Measurements from ENCODE around the gene ADAM8. TPM values are rescaled to one million over a fixed set of nuclear protein-coding genes. Genes with fewer than 3 reads are reported as not detected.

The ADAM8 gene
- polyA plus RNA-seq, 1 donor from 2014 or later, result 6.4 TPM

- H3K4me2 ChIP-seq (ENCODE audit: low read length), result no peak within 1 kb of the TSS
Measured at GRCh38 chr10:133237588-133238465, 38.8 kb downstream of the ADAM8 start, which contains the start of gene VENTX. VENTX (plus strand) TSS chr10:133237855; CDS start chr10:133237915, 60 bp downstream.

More at GRCh38 chr10:133237588-133238465, 38.8 kb downstream of the ADAM8 start, which contains the start of gene VENTX:
- H3K27me3 ChIP-seq (ENCODE audit: insufficient read depth, low read depth, low read length), result peaks cover 63% of the 10 kb centered on the region
- no peak within 1 kb of the TSS for H3K9ac ChIP-seq (ENCODE audit: low read length)
- TF ChIP-seq REST (IDR thresholded peaks at IDR 0.05; ENCODE audit: borderline replicate concordance) (no peak), MXI1 (conservative IDR thresholded peaks at IDR 0.05; ENCODE audit: poor library complexity, severe bottlenecking) (no peak), TAF1 (IDR thresholded peaks at IDR 0.05; ENCODE audit: low read depth) (no peak), RAD21 (conservative IDR thresholded peaks at IDR 0.05) (no peak), SMC3 (conservative IDR thresholded peaks at IDR 0.05; ENCODE audit: poor library complexity) (no peak), POLR2AphosphoS5 (IDR thresholded peaks at IDR 0.05) (no peak), EZH2 (IDR thresholded peaks at IDR 0.05; ENCODE audit: borderline replicate concordance, insufficient read depth, low read length, poor library complexity, severe bottlenecking) (no peak), CTCF (IDR thresholded peaks at IDR 0.05; ENCODE audit: poor library complexity, severe bottlenecking) (no peak), EP300 (conservative IDR thresholded peaks at IDR 0.05; ENCODE audit: poor library complexity, severe bottlenecking) (no peak)
- H3K36me3 ChIP-seq (ENCODE audit: insufficient read depth, low read length), result no peaks in the 10 kb centered on the region
- H3K9me2 ChIP-seq (ENCODE audit: insufficient read depth, low read length), result no peaks in the 10 kb centered on the region
- H3K27ac ChIP-seq (ENCODE audit: low read length), result no peak within 1 kb of the TSS
- H3F3A ChIP-seq (ENCODE audit: insufficient read depth, low read length, poor library complexity, severe bottlenecking), result no peaks in the 10 kb centered on the region
- H3K9me3 ChIP-seq (ENCODE audit: low read length), result no peaks in the 10 kb centered on the region
- peak within 1 kb of the TSS; percentile 52 for H3K4me3 ChIP-seq (ENCODE audit: low read length)
- no peaks in the 10 kb centered on the region for H3K79me2 ChIP-seq (replicated peaks; ENCODE audit: insufficient read depth, low read length)
- H4K20me1 ChIP-seq (ENCODE audit: insufficient read depth), result no peaks in the 10 kb centered on the region
- H2AFZ ChIP-seq (ENCODE audit: low read depth, low read length), result no peak within 1 kb of the TSS
